SH-SY5Y (cell line): ENCODE results near the gene UST.

Source experiments
- GATA2 ChIP-seq: IDR thresholded peaks from 2 replicates; pipeline ENCODE4 v1.6.1; 2011; ENCODE audit warnings: mild to moderate bottlenecking, low read depth, low read length
- GATA3 ChIP-seq: IDR thresholded peaks from 2 replicates; pipeline ENCODE4 v1.6.1; 2011; ENCODE audit warnings: low read depth, mild to moderate bottlenecking, low read length, moderate library complexity

DNA sequence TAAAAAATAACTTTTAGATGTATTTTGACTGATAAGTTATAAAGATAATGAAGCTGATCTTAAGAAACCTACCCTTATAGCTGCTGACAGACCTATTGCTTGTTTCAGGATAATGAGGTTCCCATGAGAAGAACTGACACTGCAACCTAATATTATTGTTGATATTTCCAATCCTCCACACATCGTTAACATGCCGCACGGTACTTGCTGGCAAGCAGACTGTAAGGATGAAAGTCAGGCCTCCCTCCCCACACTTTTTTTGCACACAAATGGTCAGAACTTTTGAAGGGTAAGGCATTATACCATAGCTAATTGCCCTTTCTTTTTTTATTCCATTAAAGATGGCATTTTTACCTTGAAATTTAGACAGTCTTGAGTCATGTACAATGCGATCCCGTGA is 210.9 kb downstream of the UST start:
- TF ChIP-seq GATA2: no peak
- TF ChIP-seq GATA3: no peak
